GM19324 (cell line): ENCODE data around the gene STK11.

Experiments used
- ATAC-seq: cut with Tn5 transposase; IDR thresholded peaks from one replicate; pipeline ENCODE4 v1.9.1; 2021; ENCODE audit warnings: mild to moderate bottlenecking, moderate library complexity; ENCODE audit not compliant: unreplicated experiment, low FRiP score

The STK11 gene

GRCh38 chr19:1269065-1269477, 63.5 kb downstream of the STK11 start, which contains the start of gene CIRBP:
Gene CIRBP, plus strand, starts transcription at chr19:1269332. Its CDS starts 1,602 bp downstream, at chr19:1270934.
- ATAC-seq: peak; percentile 57

GRCh38 chr19:1269478-1270212, 64.1 kb downstream of the STK11 start:
- ATAC-seq: peak; percentile 40

GRCh38 chr19:1270213-1270853, 64.8 kb downstream of the STK11 start:
- ATAC-seq: no peak

GRCh38 chr19:1270854-1271527, 65.4 kb downstream of the STK11 start:
- no peak for ATAC-seq

- no peak for ATAC-seq
Measured at GRCh38 chr19:1271528-1272422, 66.2 kb downstream of the STK11 start.

GRCh38 chr19:1272423-1273262, 67.1 kb downstream of the STK11 start:
- ATAC-seq: no peak

GRCh38 chr19:1273263-1274041, 67.9 kb downstream of the STK11 start:
- no peak for ATAC-seq

- no peak for ATAC-seq
Measured at GRCh38 chr19:1274081-1274851, 68.7 kb downstream of the STK11 start.

- ATAC-seq: no peak
Measured at GRCh38 chr19:1274852-1275259, 69.3 kb downstream of the STK11 start.

GRCh38 chr19:1275260-1275975, 69.8 kb downstream of the STK11 start, which contains the start of gene FAM174C:
Gene FAM174C, plus strand, starts transcription at chr19:1275530. Its CDS starts 20 bp downstream, at chr19:1275550.
- peak; percentile 78 for ATAC-seq

- ATAC-seq: no peak
Measured at GRCh38 chr19:1275976-1276627, 70.5 kb downstream of the STK11 start.

GRCh38 chr19:1276628-1277022, 71.0 kb downstream of the STK11 start:
- no peak for ATAC-seq

- ATAC-seq: no peak
Measured at GRCh38 chr19:1277061-1277460, 71.5 kb downstream of the STK11 start.
